ENCODE results near the gene YAE1.

- TF ChIP-seq CTCF (IDR thresholded peaks at IDR 0.05; ENCODE audit: insufficient read depth, low read length, poor library complexity, severe bottlenecking), result no peak
- TF ChIP-seq EZH2phosphoT487 (conservative IDR thresholded peaks at IDR 0.05; ENCODE audit: low read length), result no peak
These were observed 26.4 kb downstream of the YAE1 start for GRCh38 chr7:39592586-39592985.

All from SU-DHL-6 (cell line).